C4-2B (cell line): ENCODE measurements around the gene HES6.

ENCODE experiments used
- CTCF ChIP-seq: fragments of 450-650 bp; conservative IDR thresholded peaks from 2 replicates; pipeline ENCODE4 v1.5.1; 2017; ENCODE audit warnings: mild to moderate bottlenecking
- ZFX ChIP-seq: fragments of 450-650 bp; IDR thresholded peaks from 2 replicates; pipeline ENCODE4 v1.6.1; 2017

- TF ChIP-seq CTCF (no peak), ZFX (no peak)
Measured at GRCh38 chr2:238257786-238258700, 18.2 kb upstream of the HES6 start.
